SK-N-SH treated with all-trans-retinoic acid at 6 μM for 48 hours (cell line): ENCODE measurements around the gene GPR153.

ENCODE experiments used
- CSDC2 ChIP-seq: fragments of 250-450 bp; sonication (Bioruptor Pico); IDR thresholded peaks from 2 replicates; pipeline ENCODE4 v1.5.0; 2020; ENCODE audit warnings: mild to moderate bottlenecking, moderate library complexity
- CSRNP3 ChIP-seq: fragments of 250-450 bp; sonication (Bioruptor Pico); IDR thresholded peaks from 2 replicates; pipeline ENCODE4 v1.5.1; 2021; ENCODE audit warnings: mild to moderate bottlenecking, moderate library complexity
- ZC3H10 ChIP-seq: fragments of 250-450 bp; sonication (Bioruptor Pico); IDR thresholded peaks from 2 replicates; pipeline ENCODE4 v1.5.1; 2021; ENCODE audit warnings: mild to moderate bottlenecking, moderate library complexity
- ZFP3 ChIP-seq: fragments of 250-450 bp; sonication (Bioruptor Pico); IDR thresholded peaks from 2 replicates; pipeline ENCODE4 v1.5.0; 2020; ENCODE audit warnings: mild to moderate bottlenecking, moderate library complexity
- ZFP30 ChIP-seq: fragments of 450-650 bp; formaldehyde crosslinking; IDR thresholded peaks from 2 replicates; pipeline ENCODE4 v1.5.0; 2022; ENCODE audit warnings: mild to moderate bottlenecking, moderate library complexity
- ZNF565 ChIP-seq: fragments of 450-650 bp; formaldehyde crosslinking; conservative IDR thresholded peaks from 2 replicates; pipeline ENCODE4 v1.5.0; 2020; ENCODE audit warnings: low read depth, mild to moderate bottlenecking, moderate library complexity
- TF ChIP-seq, protein P1 (sequence below): fragments of 250-450 bp; sonication (Bioruptor Pico); IDR thresholded peaks from 2 replicates; pipeline ENCODE4 v1.8.0; 2020; ENCODE audit warnings: mild to moderate bottlenecking, moderate library complexity, borderline replicate concordance

- no peak for TF ChIP-seq ZFP3 (CRISPR knock-in tag)
- no peak for TF ChIP-seq ZNF565 (CRISPR knock-in tag)
- no peak for TF ChIP-seq ZFP30 (CRISPR knock-in tag)
- TF ChIP-seq ZC3H10 (CRISPR knock-in tag), result no peak
- TF ChIP-seq CSDC2 (CRISPR knock-in tag), result no peak
- no peak for TF ChIP-seq CSRNP3
- TF ChIP-seq, protein P1, sequence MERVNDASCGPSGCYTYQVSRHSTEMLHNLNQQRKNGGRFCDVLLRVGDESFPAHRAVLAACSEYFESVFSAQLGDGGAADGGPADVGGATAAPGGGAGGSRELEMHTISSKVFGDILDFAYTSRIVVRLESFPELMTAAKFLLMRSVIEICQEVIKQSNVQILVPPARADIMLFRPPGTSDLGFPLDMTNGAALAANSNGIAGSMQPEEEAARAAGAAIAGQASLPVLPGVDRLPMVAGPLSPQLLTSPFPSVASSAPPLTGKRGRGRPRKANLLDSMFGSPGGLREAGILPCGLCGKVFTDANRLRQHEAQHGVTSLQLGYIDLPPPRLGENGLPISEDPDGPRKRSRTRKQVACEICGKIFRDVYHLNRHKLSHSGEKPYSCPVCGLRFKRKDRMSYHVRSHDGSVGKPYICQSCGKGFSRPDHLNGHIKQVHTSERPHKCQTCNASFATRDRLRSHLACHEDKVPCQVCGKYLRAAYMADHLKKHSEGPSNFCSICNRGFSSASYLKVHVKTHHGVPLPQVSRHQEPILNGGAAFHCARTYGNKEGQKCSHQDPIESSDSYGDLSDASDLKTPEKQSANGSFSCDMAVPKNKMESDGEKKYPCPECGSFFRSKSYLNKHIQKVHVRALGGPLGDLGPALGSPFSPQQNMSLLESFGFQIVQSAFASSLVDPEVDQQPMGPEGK (CRISPR knock-in tag), result no peak
These were observed 25.6 kb downstream of the GPR153 start for GRCh38 chr1:6235296-6235677.
